Type B pancreatic cell (in vitro differentiated cells): ENCODE data around the gene H6PD. TPM values are rescaled to one million over a fixed set of nuclear protein-coding genes. Genes with fewer than 3 reads are reported as not detected.
A peak's percentile ranks its signal among the peaks of the same experiment; 100 is the strongest.

Experiments
- DNase-seq: peaks from one replicate; pipeline ENCODE4 v3.0.0; 2021; ENCODE audit warnings: mixed read lengths; ENCODE audit not compliant: unreplicated experiment; ENCODE audit errors: extremely low spot score
- H3K27ac Mint-ChIP-seq: 2 replicates; pipeline ENCODE4 v1.8.0; 2021; ENCODE audit warnings: mild to moderate bottlenecking, mixed read lengths
- H3K27me3 Mint-ChIP-seq: 2 replicates; pipeline ENCODE4 v1.8.0; 2021; ENCODE audit warnings: mixed read lengths
- H3K36me3 Mint-ChIP-seq: 2 replicates; pipeline ENCODE4 v1.8.0; 2021; ENCODE audit warnings: mixed read lengths
- H3K4me1 Mint-ChIP-seq: one replicate; pipeline ENCODE4 v1.8.0; 2021; ENCODE audit warnings: mixed read lengths; ENCODE audit not compliant: unreplicated experiment
- H3K4me3 Mint-ChIP-seq: 2 replicates; pipeline ENCODE4 v1.8.0; 2021; ENCODE audit warnings: mild to moderate bottlenecking, mixed read lengths
- H3K9me3 Mint-ChIP-seq: 2 replicates; pipeline ENCODE4 v1.8.0; 2021; ENCODE audit warnings: mixed read lengths
- CTCF ChIP-seq: fragments of 200-600 bp; sonication (generic); conservative IDR thresholded peaks from 2 replicates; pipeline ENCODE4 v1.5.0; 2021; ENCODE audit warnings: antibody characterized with exemption, mild to moderate bottlenecking
- total RNA-seq: library from RNA; stranded (reverse); gene quantifications from 2 replicates; pipeline ENCODE4 v1.2.1, GENCODE V29; 2021; ENCODE audit warnings: low replicate concordance

Gene H6PD
- total RNA-seq, 1 donor from 2014 or later: 26.1 TPM

- H3K27ac Mint-ChIP-seq: peak overlapping the region; percentile 62
- peak overlapping the region; percentile 18 for H3K4me3 Mint-ChIP-seq
These were observed 54.5 kb downstream of the H6PD start for GRCh38 chr1:9289090-9289534.

GRCh38 chr1:9289711-9290485 is 55.3 kb downstream of the H6PD start:
- H3K4me1 Mint-ChIP-seq: peaks cover 16% of the 10 kb centered on the region
- peak overlapping the region; percentile 74 for H3K4me3 Mint-ChIP-seq
- H3K9me3 Mint-ChIP-seq: peaks cover 15% of the 10 kb centered on the region
- no peak for TF ChIP-seq CTCF
- DNase-seq: no peak
- peaks cover 5% of the 10 kb centered on the region for H3K36me3 Mint-ChIP-seq
- H3K27me3 Mint-ChIP-seq: no peaks in the 10 kb centered on the region
- H3K27ac Mint-ChIP-seq: peak overlapping the region; percentile 81

More at GRCh38 chr1:9289090-9289534, 54.5 kb downstream of the H6PD start:
- Mint-ChIP-seq H3K36me3 (peaks cover 5% of the 10 kb centered on the region), H3K9me3 (peaks cover 15% of the 10 kb centered on the region), H3K27me3 (no peaks in the 10 kb centered on the region), H3K4me1 (peaks cover 15% of the 10 kb centered on the region)
- DNase-seq: no peak
- peak; percentile 95 for TF ChIP-seq CTCF

DNA sequence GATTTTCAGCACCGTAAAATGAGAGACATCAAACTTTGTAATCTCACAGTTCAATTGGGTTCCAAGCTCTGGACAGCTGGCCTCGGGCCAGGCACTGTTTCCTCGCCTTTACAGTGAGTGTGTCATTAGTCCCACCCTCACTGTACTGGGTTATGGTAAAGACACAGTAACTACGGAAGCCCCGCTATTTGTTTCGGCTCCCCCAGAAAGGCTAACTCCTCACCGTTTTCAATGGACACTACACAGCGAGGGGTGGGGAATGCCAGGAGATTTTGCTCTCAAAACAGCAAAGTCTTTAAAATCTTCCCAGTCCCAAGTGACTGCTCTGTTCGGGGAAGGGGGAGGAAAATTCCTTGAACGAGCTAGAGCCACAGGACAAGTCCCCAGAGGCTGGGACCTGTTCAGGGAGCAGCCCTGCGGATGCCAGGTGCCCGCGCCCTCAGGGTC is 57.4 kb downstream of the H6PD start:
- Mint-ChIP-seq H3K27ac (peak overlapping the region; percentile 81), H3K4me1 (peaks cover 28% of the 10 kb centered on the region)
- DNase-seq: no peak

DNA sequence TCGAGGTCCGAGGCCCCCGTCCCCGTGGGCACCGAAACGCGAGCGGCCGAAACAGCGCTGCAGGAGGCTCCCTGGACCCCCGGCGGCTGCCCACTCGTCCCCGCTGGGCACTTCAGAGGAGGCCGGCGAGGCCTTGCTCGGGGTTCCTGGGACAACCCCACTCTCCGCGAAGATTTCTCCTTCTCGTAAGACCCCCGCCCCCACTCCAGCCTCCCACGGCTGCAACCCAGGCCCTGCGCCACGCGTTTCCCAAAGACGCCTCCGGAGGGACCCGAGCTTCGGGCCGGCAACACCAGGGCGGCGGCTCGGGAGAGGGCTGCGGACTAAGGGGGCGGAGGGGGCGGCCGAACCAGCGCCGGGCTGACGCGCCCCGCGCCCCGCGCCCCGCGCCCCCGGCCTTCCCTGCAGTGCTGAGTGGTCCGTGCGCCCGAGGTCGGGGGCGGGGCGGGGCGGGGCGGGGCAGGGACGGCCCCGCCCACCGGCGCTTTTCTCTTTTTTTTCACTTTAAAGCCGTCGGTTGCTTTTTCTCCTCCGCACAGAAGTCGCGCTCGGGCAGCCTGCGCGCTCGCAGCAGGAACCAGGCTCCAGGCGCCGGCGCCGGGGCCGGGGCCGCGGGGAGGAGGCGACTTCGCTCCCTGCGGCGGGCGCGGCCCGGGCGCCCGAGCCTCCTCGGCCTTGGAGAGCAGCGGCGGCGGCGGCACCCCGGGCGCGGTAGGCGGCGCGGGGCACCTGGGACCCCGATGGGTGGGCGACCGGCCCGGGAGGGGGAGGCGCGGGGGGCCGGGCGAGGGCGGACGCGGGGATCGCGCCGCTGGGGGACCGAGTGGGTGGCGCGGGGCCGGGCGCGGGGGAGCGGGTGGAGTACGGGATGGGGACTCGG is 58.0 kb downstream of the H6PD start, which contains the start of gene SPSB1:
Gene SPSB1, plus strand, starts transcription at position 534 of the 880 bp plus-strand sequence. CDS start 62,998 bp downstream, outside the sequence.
- peaks cover 35% of the 10 kb centered on the region for H3K4me1 Mint-ChIP-seq
- peak within 1 kb of the TSS; percentile 86 for H3K4me3 Mint-ChIP-seq
- peak within 1 kb of the TSS; percentile 81 for H3K27ac Mint-ChIP-seq
- H3K36me3 Mint-ChIP-seq: peaks cover 5% of the 10 kb centered on the region
- H3K9me3 Mint-ChIP-seq: peaks cover 6% of the 10 kb centered on the region
- DNase-seq: no peak
- H3K27me3 Mint-ChIP-seq: no peaks in the 10 kb centered on the region
- TF ChIP-seq CTCF: peak; percentile 19

More for the DNA sequence above, 57.4 kb downstream of the H6PD start:
- Mint-ChIP-seq H3K4me3 (peak overlapping the region; percentile 86), H3K9me3 (peaks cover 6% of the 10 kb centered on the region), H3K36me3 (peaks cover 5% of the 10 kb centered on the region), H3K27me3 (no peaks in the 10 kb centered on the region)
- no peak for TF ChIP-seq CTCF

DNA sequence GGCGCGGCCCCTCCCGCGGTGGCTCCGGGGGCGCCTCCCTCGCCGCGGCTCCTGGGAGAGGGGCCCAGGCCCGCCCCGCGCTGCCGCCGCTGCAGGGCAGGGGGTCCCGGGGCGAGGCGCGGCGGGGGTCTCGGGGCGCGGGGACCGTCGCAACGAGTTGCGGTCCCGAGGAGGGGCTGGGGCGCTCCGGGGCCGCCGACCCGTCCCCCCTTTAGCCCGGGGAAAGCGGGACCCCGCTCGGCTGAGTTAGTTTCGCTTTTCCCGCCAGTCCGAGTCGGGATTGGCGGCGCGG is 58.6 kb downstream of the H6PD start:
- H3K27ac Mint-ChIP-seq: no peak overlapping the region
- peaks cover 36% of the 10 kb centered on the region for H3K4me1 Mint-ChIP-seq
- peaks cover 6% of the 10 kb centered on the region for H3K9me3 Mint-ChIP-seq
- no peak for TF ChIP-seq CTCF
- peaks cover 5% of the 10 kb centered on the region for H3K36me3 Mint-ChIP-seq
- no peak for DNase-seq
- H3K4me3 Mint-ChIP-seq: no peak overlapping the region
- no peaks in the 10 kb centered on the region for H3K27me3 Mint-ChIP-seq
